ENCODE measurements around the gene SYCP2L.

GRCh38 chr6:10873374-10873773, 13.5 kb upstream of the SYCP2L start:
- no peak for TF ChIP-seq CTCF (IDR thresholded peaks at IDR 0.05)
- TF ChIP-seq ZFX (IDR thresholded peaks at IDR 0.05; ENCODE audit: borderline replicate concordance): no peak
